Activated effector memory CD4-positive, alpha-beta T cell treated with anti-CD3 and anti-CD28 coated beads, Interleukin-2, amount 50 U/mL, for 16 hours (primary cell): Measurements from ENCODE around the gene MT1M.

Source experiments
- DNase-seq: peaks from one replicate; pipeline ENCODE4 v3.0.0-alpha.2; 2020

The MT1M gene

GRCh38 chr16:56630134-56630533, 2.3 kb upstream of the MT1M start:
- DNase-seq, result no peak

GRCh38 chr16:56631197-56631596, 1.3 kb upstream of the MT1M start:
- no peak for DNase-seq

GRCh38 chr16:56631832-56632155, 665 bp upstream of the MT1M start:
- no peak for DNase-seq

GRCh38 chr16:56632848-56633365, 448 bp downstream of the MT1M start:
- no peak for DNase-seq

- DNase-seq, result no peak
Measured at GRCh38 chr16:56633535-56633934, 1.1 kb downstream of the MT1M start.

GRCh38 chr16:56634715-56635440, 2.4 kb downstream of the MT1M start:
- no peak for DNase-seq

GRCh38 chr16:56635441-56635967, 3.0 kb downstream of the MT1M start:
- DNase-seq, result no peak

GRCh38 chr16:56636616-56637413, 4.4 kb downstream of the MT1M start:
- no peak for DNase-seq

- no peak for DNase-seq
Measured at GRCh38 chr16:56637814-56638750, 5.6 kb downstream of the MT1M start, which contains the start of gene MT1A. Gene MT1A, plus strand, starts transcription at chr16:56638666. Its CDS starts 73 bp downstream, at chr16:56638739.

GRCh38 chr16:56639045-56639444, 6.6 kb downstream of the MT1M start:
- DNase-seq, result no peak

- no peak for DNase-seq
Measured at GRCh38 chr16:56640076-56640475, 7.6 kb downstream of the MT1M start.

- DNase-seq, result no peak
Measured at GRCh38 chr16:56641166-56641565, 8.7 kb downstream of the MT1M start.

- DNase-seq, result peak; percentile 88
Measured at GRCh38 chr16:56643080-56643778, 10.8 kb downstream of the MT1M start.

- DNase-seq, result no peak
Measured at GRCh38 chr16:56643833-56644232, 11.4 kb downstream of the MT1M start.

- DNase-seq, result no peak
Measured at GRCh38 chr16:56645311-56645710, 12.9 kb downstream of the MT1M start.

GRCh38 chr16:56645838-56646237, 13.4 kb downstream of the MT1M start:
- DNase-seq, result no peak

GRCh38 chr16:56647641-56648431, 15.4 kb downstream of the MT1M start:
- DNase-seq, result no peak

- DNase-seq, result no peak
Measured at GRCh38 chr16:56649271-56649670, 16.8 kb downstream of the MT1M start.

GRCh38 chr16:56649820-56650219, 17.4 kb downstream of the MT1M start:
- DNase-seq, result no peak

GRCh38 chr16:56651586-56651985, 19.1 kb downstream of the MT1M start, which contains the start of gene MT1B:
Gene MT1B, plus strand, starts transcription at chr16:56651886. Its CDS starts 68 bp downstream, at chr16:56651954.
- DNase-seq, result no peak

- DNase-seq, result no peak
Measured at GRCh38 chr16:56652600-56652999, 20.1 kb downstream of the MT1M start.
